K562 (cell line): Measurements from ENCODE around the gene SRL. TPM values are rescaled to one million over a fixed set of nuclear protein-coding genes. Genes with fewer than 3 reads are reported as not detected.

Experiments used
- ATAC-seq: fragments of 200-7000 bp; cut with Tn5 transposase; 3 replicates; pipeline ENCODE4 v1.9.1; 2020; ENCODE audit warnings: moderate library complexity
- BruUV-seq: library from RNA; stranded (reverse); fragments of 400-500 nt; replicated peaks from 2 replicates; lab custom pipeline; 2021; lab: Mats Ljungman, UMichigan
- CTCF ChIA-PET: fragments of 300-600 bp; formaldehyde crosslinking; extraction: SDS; loops from one replicate; lab custom pipeline; 2021; ENCODE audit warnings: low intra/inter-chr PET ratio; lab: Yijun Ruan, JAX
- POLR2A ChIA-PET: fragments of 300-600, 350-650 bp; sonication (Branson Sonifier 250); formaldehyde crosslinking; extraction: SDS; loops from one replicate; lab custom pipeline; 2021; ENCODE audit warnings: antibody characterized with exemption, inconsistent platforms; lab: Yijun Ruan, JAX
- DNase-seq, 4 experiments: peaks; one replicate each; pipeline versions ENCODE4 v3.0.0 to v3.0.0-alpha.2; 2011 to 2018; ENCODE audit warnings: low spot score in 3 of 4, mixed read lengths in 3 of 4; ENCODE audit errors: extremely low read depth in 1 of 4
- FAIRE-seq: peaks from 2 replicates; lab custom pipeline; 2011; peaks lifted over from hg19 to GRCh38; lab: Jason Lieb, UNC
- H2AFZ ChIP-seq: 2 replicates; pipeline ENCODE4 v1.6.0; 2011; ENCODE audit warnings: low read depth, low read length, control low read depth, inconsistent platforms
- H3K27ac ChIP-seq: fragments of 200-600 bp; 3 replicates; pipeline ENCODE4 v1.8.0; 2011; ENCODE audit warnings: low read depth, mild to moderate bottlenecking, control low read depth, inconsistent platforms, low read length, moderate library complexity, mixed read lengths; ENCODE audit errors: extremely low read depth
- H3K27me3 ChIP-seq, 2 experiments: fragments of 300-600 bp in 1 of 2; 2 replicates in 1 of 2; 3 replicates in 1 of 2; pipeline versions ENCODE4 v1.6.0 to v1.8.0; 2011; ENCODE audit warnings: inconsistent platforms in 2 of 2, low read length in 2 of 2, mild to moderate bottlenecking in 1 of 2, mixed read lengths in 1 of 2, moderate library complexity in 1 of 2; ENCODE audit not compliant: control insufficient read depth in 2 of 2, insufficient read depth in 2 of 2
- H3K36me3 ChIP-seq: fragments of 300-600 bp; 3 replicates; pipeline ENCODE4 v1.8.0; 2011; ENCODE audit warnings: mild to moderate bottlenecking, low read length, inconsistent platforms; ENCODE audit not compliant: control insufficient read depth, insufficient read depth
- H3K4me1 ChIP-seq, 2 experiments: fragments of 200-600 bp in 1 of 2; replicated peaks in 1 of 2; 2 replicates in 1 of 2; 3 replicates in 1 of 2; pipeline versions ENCODE4 v1.5.1 to v1.8.0; 2011; ENCODE audit warnings: inconsistent platforms in 2 of 2, low read length in 2 of 2, mild to moderate bottlenecking in 1 of 2, mixed read lengths in 1 of 2, moderate library complexity in 1 of 2; ENCODE audit not compliant: control insufficient read depth in 2 of 2, insufficient read depth in 2 of 2
- H3K4me2 ChIP-seq: 2 replicates; pipeline ENCODE4 v1.6.1; 2011; ENCODE audit warnings: low read length, control low read depth, inconsistent platforms, mixed read lengths; ENCODE audit not compliant: insufficient read depth
- H3K4me3 ChIP-seq: fragments of 200-600 bp; sonication (generic), shearing (Covaris generic); 2 replicates; pipeline ENCODE4 v1.5.1; 2016; ENCODE audit warnings: control low read depth, inconsistent platforms
- H3K79me2 ChIP-seq: fragments of 200-600 bp; 3 replicates; pipeline ENCODE4 v1.8.0; 2011; ENCODE audit warnings: low read length, inconsistent platforms; ENCODE audit not compliant: control insufficient read depth, insufficient read depth
- H3K9ac ChIP-seq, 2 experiments: 2 replicates each; pipeline versions ENCODE4 v1.6.0 to v1.6.1; 2011; ENCODE audit warnings: low read depth in 2 of 2, low read length in 2 of 2, control low read depth in 1 of 2, inconsistent platforms in 1 of 2, mild to moderate bottlenecking in 1 of 2, mixed read lengths in 1 of 2; ENCODE audit not compliant: insufficient read depth in 1 of 2
- H3K9me1 ChIP-seq: one replicate; pipeline ENCODE4 v1.6.0; 2011; ENCODE audit warnings: inconsistent platforms, mild to moderate bottlenecking, low read length, moderate library complexity; ENCODE audit not compliant: control insufficient read depth, insufficient read depth
- H3K9me3 ChIP-seq: replicated peaks from 2 replicates; pipeline ENCODE4 v1.5.1; 2011; ENCODE audit warnings: low read depth, low read length, inconsistent platforms; ENCODE audit not compliant: control insufficient read depth, insufficient read depth
- H4K20me1 ChIP-seq: replicated peaks from 2 replicates; pipeline ENCODE4 v1.6.1; 2011; ENCODE audit warnings: low read length, inconsistent platforms, mixed read lengths; ENCODE audit not compliant: control insufficient read depth, insufficient read depth
- AFF4 ChIP-seq: sonication (generic); formaldehyde crosslinking; IDR thresholded peaks from 2 replicates; pipeline ENCODE4 v1.8.0; 2023; ENCODE audit warnings: mild to moderate bottlenecking, missing genetic modification reagents
- CBX1 ChIP-seq: sonication (generic); IDR thresholded peaks from 2 replicates; pipeline ENCODE4 v1.6.1; 2016; ENCODE audit warnings: antibody characterized with exemption, low read depth, mild to moderate bottlenecking
- CBX5 ChIP-seq: IDR thresholded peaks from 2 replicates; pipeline ENCODE4 v1.6.1; 2014; ENCODE audit warnings: low read depth, borderline replicate concordance
- ESRRA ChIP-seq: fragments of 450-650 bp; IDR thresholded peaks from 2 replicates; pipeline ENCODE4 v1.6.1; 2014; ENCODE audit warnings: low read depth, mild to moderate bottlenecking, moderate library complexity, borderline replicate concordance
- EWSR1 ChIP-seq: fragments of 450-650 bp; IDR thresholded peaks from 2 replicates; pipeline ENCODE4 v1.6.1; 2018; ENCODE audit warnings: borderline replicate concordance, mild to moderate bottlenecking, low read depth, moderate library complexity; ENCODE audit not compliant: partially characterized antibody
- HIVEP1 ChIP-seq: fragments of 250-450 bp; sonication (Bioruptor Pico); IDR thresholded peaks from 2 replicates; pipeline ENCODE4 v1.4.0; 2020; ENCODE audit warnings: mild to moderate bottlenecking
- HOXB6 ChIP-seq: fragments of 250-450 bp; sonication (Bioruptor Pico); IDR thresholded peaks from 2 replicates; pipeline ENCODE4 v1.5.1; 2022; ENCODE audit warnings: mild to moderate bottlenecking, borderline replicate concordance
- JUND ChIP-seq, 2 experiments: IDR thresholded peaks; 2 replicates in 1 of 2; 3 replicates in 1 of 2; pipeline ENCODE4 v1.6.1; 2011; ENCODE audit warnings: borderline replicate concordance in 2 of 2, low read depth in 2 of 2, low read length in 2 of 2, improper control_type of control experiment in 1 of 2, missing biosample characterization in 1 of 2, missing genetic modification characterization in 1 of 2, missing genetic modification reagents in 1 of 2
- KLF6 ChIP-seq: fragments of 250-450 bp; sonication (Bioruptor Pico); IDR thresholded peaks from 2 replicates; pipeline ENCODE4 v1.4.0; 2020; ENCODE audit warnings: mild to moderate bottlenecking, moderate library complexity, borderline replicate concordance
- NR1H2 ChIP-seq: sonication (generic); formaldehyde crosslinking; IDR thresholded peaks from 2 replicates; pipeline ENCODE4 v1.4.0; 2020; ENCODE audit warnings: mild to moderate bottlenecking, missing genetic modification reagents
- NR2F6 ChIP-seq: fragments of 450-650 bp; formaldehyde crosslinking; IDR thresholded peaks from 2 replicates; pipeline ENCODE4 v1.4.0; 2020; ENCODE audit warnings: mild to moderate bottlenecking
- ZNF212 ChIP-seq: fragments of 450-650 bp; formaldehyde crosslinking; IDR thresholded peaks from 2 replicates; pipeline ENCODE4 v1.4.0; 2020; ENCODE audit warnings: mild to moderate bottlenecking
- ZNF224 ChIP-seq: sonication (generic); formaldehyde crosslinking; IDR thresholded peaks from 2 replicates; pipeline ENCODE4 v1.8.0; 2022; ENCODE audit warnings: mild to moderate bottlenecking, missing genetic modification reagents
- WGBS: fragments of 100-300 bp; shearing (Covaris generic); methylation state at CpG from one replicate; pipeline ENCODE4 v1.1.6; 2016; ENCODE audit warnings: low coverage, mixed read lengths; ENCODE audit not compliant: insufficient coverage; ENCODE audit errors: missing lambda C conversion rate; 5-methylcytosine and 5-hydroxymethylcytosine counted together
- in situ Hi-C: fragments of 300-500 bp; cut with MboI; formaldehyde crosslinking; loops from 4 replicates; pipeline ENCODE4 v1.15.0; 2018; ENCODE audit warnings: inconsistent platforms, mixed read lengths
- intact Hi-C: fragments of 100-400 bp; cut with micrococcal nuclease; formaldehyde crosslinking; loops from 2 replicates; pipeline ENCODE4 v1.14.2; 2022
- polyA plus RNA-seq, 8 experiments: library from polyadenylated mRNA; depleted of rRNA in 4 of 8; stranded (reverse) in 5 of 8; unstranded in 3 of 8; fragments of >200 nt; fragmentation: Nextera tagmentation in 2 of 8; fragmentation: Illumina TruSeq in 1 of 8; extraction: Ambion mirVana in 2 of 8; extraction: Trizol in 1 of 8; gene quantifications; 2 replicates each; pipeline versions ENCODE4 v1.2.1 to v1.2.3, GENCODE V29; 2011 to 2014; ENCODE audit warnings: inconsistent platforms in 1 of 8, missing spikeins in 1 of 8
- total RNA-seq, 7 experiments: library from RNA; depleted of rRNA in 6 of 7; stranded (reverse); fragments of >200 nt in 6 of 7; fragmentation: Illumina TruSeq in 2 of 7; extraction: Trizol in 2 of 7; gene quantifications; 2 replicates each; pipeline versions ENCODE4 v1.2.1 to v1.2.3, GENCODE V29; 2011 to 2021; ENCODE audit warnings: low replicate concordance in 1 of 7
- TF ChIP-seq, protein P1 (sequence below): sonication (generic); formaldehyde crosslinking; IDR thresholded peaks from 2 replicates; pipeline ENCODE4 v1.8.1; 2023; ENCODE audit warnings: missing genetic modification reagents, mild to moderate bottlenecking, borderline replicate concordance

The SRL gene
- total and polyA plus RNA-seq, 9 of the 15 experiments (the other 6 are each of a cell fraction or from before 2014, with no cell fraction given) = 0.01 TPM; not detected in 8

DNA sequence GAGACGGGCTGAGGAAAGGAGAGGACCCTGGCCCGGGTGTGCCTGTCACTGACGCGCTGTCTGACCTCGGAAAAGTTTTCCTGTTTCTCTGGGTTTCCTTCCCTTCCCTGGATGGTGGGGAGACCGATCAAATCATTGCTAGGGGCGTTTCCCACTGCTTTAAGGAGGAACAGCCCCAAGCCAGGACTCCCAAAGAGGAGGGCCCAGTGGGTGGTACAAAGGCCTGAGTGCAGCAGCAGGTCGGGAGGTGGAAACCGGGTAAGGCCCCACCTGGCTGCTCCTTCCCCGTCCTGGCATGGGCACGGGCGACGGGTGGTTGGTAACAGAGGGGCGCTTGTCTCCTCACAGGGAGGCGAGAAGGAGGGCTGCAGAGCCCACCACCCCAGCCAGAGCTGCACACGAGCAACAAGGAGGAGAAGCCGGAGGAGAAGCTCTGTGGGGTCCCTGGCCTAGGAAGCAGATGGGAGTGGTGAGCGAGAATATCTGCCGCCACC is 2.2 kb downstream of the SRL start:
- Histone ChIP-seq H3K27me3 (peaks cover 7 to 24% of the 10 kb centered on the region in 2 experiments; a peak in 4 of 5 replicates), H3K4me3 (no peak overlapping the region), H3K4me1 (peaks cover 7 to 26% of the 10 kb centered on the region in 2 experiments; a peak in 4 of 5 replicates), H3K79me2 (no peaks in the 10 kb centered on the region), H4K20me1 (no peaks in the 10 kb centered on the region), H2AFZ (peak overlapping the region; percentile 51), H3K36me3 (no peaks in the 10 kb centered on the region), H3K4me2 (no peak overlapping the region), H3K9ac (peak overlapping the region in 1 of 2 experiments; percentile 42; a peak in 2 of 4 replicates), H3K9me1 (no peaks in the 10 kb centered on the region), H3K27ac (no peak overlapping the region), H3K9me3 (peaks cover 11% of the 10 kb centered on the region)
- in situ Hi-C loops = no loop called here
- WGBS = 50% methylated on average over 12 of the region's 19 CpGs
- ATAC-seq = no peak
- no peak for FAIRE-seq
- CTCF ChIA-PET = no interaction called here
- POLR2A ChIA-PET = interaction anchor here (0.7 to 2.0 kb wide), 3 partner anchors 9 to 13 kb away, joined by 3 to 16 read pairs (median 3); no protein-coding TSS in a partner anchor
- BruUV-seq = no TSS peak
- intact Hi-C loops = no loop called here
- TF ChIP-seq ZNF212 (CRISPR knock-in tag) = no peak
- TF ChIP-seq HOXB6 (CRISPR knock-in tag) = no peak
- TF ChIP-seq, protein P1, sequence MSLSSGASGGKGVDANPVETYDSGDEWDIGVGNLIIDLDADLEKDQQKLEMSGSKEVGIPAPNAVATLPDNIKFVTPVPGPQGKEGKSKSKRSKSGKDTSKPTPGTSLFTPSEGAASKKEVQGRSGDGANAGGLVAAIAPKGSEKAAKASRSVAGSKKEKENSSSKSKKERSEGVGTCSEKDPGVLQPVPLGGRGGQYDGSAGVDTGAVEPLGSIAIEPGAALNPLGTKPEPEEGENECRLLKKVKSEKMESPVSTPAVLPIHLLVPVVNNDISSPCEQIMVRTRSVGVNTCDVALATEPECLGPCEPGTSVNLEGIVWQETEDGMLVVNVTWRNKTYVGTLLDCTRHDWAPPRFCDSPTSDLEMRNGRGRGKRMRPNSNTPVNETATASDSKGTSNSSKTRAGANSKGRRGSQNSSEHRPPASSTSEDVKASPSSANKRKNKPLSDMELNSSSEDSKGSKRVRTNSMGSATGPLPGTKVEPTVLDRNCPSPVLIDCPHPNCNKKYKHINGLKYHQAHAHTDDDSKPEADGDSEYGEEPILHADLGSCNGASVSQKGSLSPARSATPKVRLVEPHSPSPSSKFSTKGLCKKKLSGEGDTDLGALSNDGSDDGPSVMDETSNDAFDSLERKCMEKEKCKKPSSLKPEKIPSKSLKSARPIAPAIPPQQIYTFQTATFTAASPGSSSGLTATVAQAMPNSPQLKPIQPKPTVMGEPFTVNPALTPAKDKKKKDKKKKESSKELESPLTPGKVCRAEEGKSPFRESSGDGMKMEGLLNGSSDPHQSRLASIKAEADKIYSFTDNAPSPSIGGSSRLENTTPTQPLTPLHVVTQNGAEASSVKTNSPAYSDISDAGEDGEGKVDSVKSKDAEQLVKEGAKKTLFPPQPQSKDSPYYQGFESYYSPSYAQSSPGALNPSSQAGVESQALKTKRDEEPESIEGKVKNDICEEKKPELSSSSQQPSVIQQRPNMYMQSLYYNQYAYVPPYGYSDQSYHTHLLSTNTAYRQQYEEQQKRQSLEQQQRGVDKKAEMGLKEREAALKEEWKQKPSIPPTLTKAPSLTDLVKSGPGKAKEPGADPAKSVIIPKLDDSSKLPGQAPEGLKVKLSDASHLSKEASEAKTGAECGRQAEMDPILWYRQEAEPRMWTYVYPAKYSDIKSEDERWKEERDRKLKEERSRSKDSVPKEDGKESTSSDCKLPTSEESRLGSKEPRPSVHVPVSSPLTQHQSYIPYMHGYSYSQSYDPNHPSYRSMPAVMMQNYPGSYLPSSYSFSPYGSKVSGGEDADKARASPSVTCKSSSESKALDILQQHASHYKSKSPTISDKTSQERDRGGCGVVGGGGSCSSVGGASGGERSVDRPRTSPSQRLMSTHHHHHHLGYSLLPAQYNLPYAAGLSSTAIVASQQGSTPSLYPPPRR = no peak
- TF ChIP-seq CBX5 = no peak
- TF ChIP-seq CBX1 = no peak
- TF ChIP-seq NR1H2 = no peak
- no peak for TF ChIP-seq EWSR1
- TF ChIP-seq JUND (IDR thresholded peaks at IDR 0.05; ENCODE audit: borderline replicate concordance, low read depth, low read length) = no peak
- TF ChIP-seq JUND (tag; IDR thresholded peaks at IDR 0.05; ENCODE audit: borderline replicate concordance, low read depth, low read length) = no peak
- TF ChIP-seq NR2F6 (CRISPR knock-in tag) = no peak
- no peak for TF ChIP-seq ZNF224 (CRISPR knock-in tag)
- no peak for TF ChIP-seq ESRRA
- no peak for TF ChIP-seq AFF4
- TF ChIP-seq HIVEP1 (CRISPR knock-in tag) = no peak
- TF ChIP-seq KLF6 (CRISPR knock-in tag) = no peak
- no peak for DNase-seq
